SU-DHL-6 (cell line): ENCODE measurements around the gene GIPC3.

ENCODE experiments used
- EZH2phosphoT487 ChIP-seq: fragments of 200-600 bp; sonication (generic), shearing (Covaris generic); conservative IDR thresholded peaks from 2 replicates; pipeline ENCODE4 v1.6.1; 2018; ENCODE audit warnings: mild to moderate bottlenecking, antibody characterized with exemption, low read length, moderate library complexity, mixed read lengths
- TF ChIP-seq, protein P1 (sequence below): fragments of 200-600 bp; sonication (generic); IDR thresholded peaks from one replicate; pipeline ENCODE4 v1.5.1; 2017; ENCODE audit warnings: antibody characterized with exemption, mild to moderate bottlenecking, low read length, moderate library complexity; ENCODE audit not compliant: insufficient read depth, poor library complexity, severe bottlenecking

GRCh38 chr19:3604987-3605343, 19.7 kb downstream of the GIPC3 start:
- TF ChIP-seq, protein P1, sequence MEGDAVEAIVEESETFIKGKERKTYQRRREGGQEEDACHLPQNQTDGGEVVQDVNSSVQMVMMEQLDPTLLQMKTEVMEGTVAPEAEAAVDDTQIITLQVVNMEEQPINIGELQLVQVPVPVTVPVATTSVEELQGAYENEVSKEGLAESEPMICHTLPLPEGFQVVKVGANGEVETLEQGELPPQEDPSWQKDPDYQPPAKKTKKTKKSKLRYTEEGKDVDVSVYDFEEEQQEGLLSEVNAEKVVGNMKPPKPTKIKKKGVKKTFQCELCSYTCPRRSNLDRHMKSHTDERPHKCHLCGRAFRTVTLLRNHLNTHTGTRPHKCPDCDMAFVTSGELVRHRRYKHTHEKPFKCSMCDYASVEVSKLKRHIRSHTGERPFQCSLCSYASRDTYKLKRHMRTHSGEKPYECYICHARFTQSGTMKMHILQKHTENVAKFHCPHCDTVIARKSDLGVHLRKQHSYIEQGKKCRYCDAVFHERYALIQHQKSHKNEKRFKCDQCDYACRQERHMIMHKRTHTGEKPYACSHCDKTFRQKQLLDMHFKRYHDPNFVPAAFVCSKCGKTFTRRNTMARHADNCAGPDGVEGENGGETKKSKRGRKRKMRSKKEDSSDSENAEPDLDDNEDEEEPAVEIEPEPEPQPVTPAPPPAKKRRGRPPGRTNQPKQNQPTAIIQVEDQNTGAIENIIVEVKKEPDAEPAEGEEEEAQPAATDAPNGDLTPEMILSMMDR = no peak
- no peak for TF ChIP-seq EZH2phosphoT487
